Astrocyte (in vitro differentiated cells and primary cell): ENCODE results near the gene A4GALT.
"Not testable (repeated sequence)": the region's sequence is repeated elsewhere in the genome, so short reads cannot be mapped to it uniquely, and the experiment has no call there.

ENCODE experiments used
- CTCF ChIP-seq: IDR thresholded peaks from 2 replicates; pipeline ENCODE4 v1.5.1; 2011; ENCODE audit warnings: low read depth, mild to moderate bottlenecking, inconsistent platforms, low read length, moderate library complexity; ENCODE audit not compliant: insufficient read depth
- EZH2 ChIP-seq: IDR thresholded peaks from 2 replicates; pipeline ENCODE4 v1.6.1; 2012; ENCODE audit warnings: mild to moderate bottlenecking, low read length, inconsistent platforms; ENCODE audit not compliant: insufficient read depth

- not testable (repeated sequence) for TF ChIP-seq CTCF, EZH2
Observed at GRCh38 chr22:42666393-42666792, 54.3 kb downstream of the A4GALT start.
